Kidney (tissue), 14 donors: ENCODE measurements around the gene ZFPM1. TPM values are rescaled to one million over a fixed set of nuclear protein-coding genes. Genes with fewer than 3 reads are reported as not detected.

Experiments used
- DNase-seq, 5 donors: peaks; one replicate each; pipeline ENCODE4 v3.0.0-alpha.2; 2013 to 2020
- FAIRE-seq: peaks from 2 replicates; lab custom pipeline; 2012; peaks lifted over from hg19 to GRCh38; lab: Jason Lieb, UNC
- H3K27ac ChIP-seq, 2 donors: one replicate each; pipeline ENCODE4 v1.7.0; 2013; ENCODE audit warnings: low read depth in 2 of 2, low read length in 2 of 2, inconsistent platforms in 1 of 2
- H3K27me3 ChIP-seq: one replicate; pipeline ENCODE4 v1.7.1; 2013; ENCODE audit warnings: low read length, inconsistent platforms; ENCODE audit not compliant: control insufficient read depth, insufficient read depth
- H3K36me3 ChIP-seq, 3 donors: one replicate each; pipeline versions ENCODE4 v1.7.0 to v1.7.1; 2013; ENCODE audit warnings: low read length in 3 of 3, control low read depth in 1 of 3, inconsistent platforms in 1 of 3; ENCODE audit not compliant: insufficient read depth in 3 of 3, control insufficient read depth in 2 of 3
- H3K4me1 ChIP-seq, 3 donors: one replicate each; pipeline versions ENCODE4 v1.7.0 to v1.7.1; 2013; ENCODE audit warnings: low read length in 3 of 3, inconsistent platforms in 1 of 3, low read depth in 1 of 3; ENCODE audit not compliant: control insufficient read depth in 2 of 3, insufficient read depth in 2 of 3
- H3K4me3 ChIP-seq, 3 donors: one replicate each; pipeline versions ENCODE4 v1.7.0 to v1.8.1; 2013; ENCODE audit warnings: low read length in 3 of 3, control low read depth in 1 of 3, inconsistent platforms in 1 of 3
- H3K9ac ChIP-seq, 3 donors: one replicate each; pipeline versions ENCODE4 v1.7.0 to v1.7.1; 2013; ENCODE audit warnings: low read length in 3 of 3, control low read depth in 1 of 3, inconsistent platforms in 1 of 3
- H3K9me3 ChIP-seq, 3 donors: one replicate each; pipeline versions ENCODE4 v1.7.0 to v1.7.1; 2013; ENCODE audit warnings: low read length in 3 of 3, control low read depth in 1 of 3, inconsistent platforms in 1 of 3; ENCODE audit not compliant: control insufficient read depth in 2 of 3, insufficient read depth in 1 of 3
- intact Hi-C: fragments of 100-400 bp; cut with DNase I; formaldehyde crosslinking; loops from one replicate; pipeline ENCODE4 v1.11.1; 2022
- polyA plus RNA-seq: library from polyadenylated mRNA; stranded (reverse); fragments of 350-450 nt; fragmentation: Illumina TruSeq; extraction: RNeasy Lipid Tissue Mini Kit (QIAGEN cat#74804); gene quantifications from one replicate; pipeline ENCODE4 v1.2.3, GENCODE V29; 2014; ENCODE audit warnings: low read depth, low replicate concordance; ENCODE audit not compliant: insufficient read depth
- total RNA-seq: library from RNA; stranded (reverse); fragmentation: NEBNext Ultra II Directional; extraction: Animal tissue kit (Norgen Biotek cat#: 25700); gene quantifications from one replicate; pipeline ENCODE4 v1.2.1, GENCODE V29; 2021
- TF ChIP-seq, protein P1 (sequence below): IDR thresholded peaks from 3 replicates; pipeline ENCODE4 v1.5.1; 2012; ENCODE audit warnings: mild to moderate bottlenecking, moderate library complexity, borderline replicate concordance; ENCODE audit not compliant: insufficient read depth; ENCODE audit errors: extremely low read depth
- donor health status: control.
- donor health status: control.
- donor health status: control.
- donor health status: control.
- donor health status: control.
- donor health status: DM: yes; HTN: yes; CAD: no.
- donor health status: Normal renal cell carcinoma (clear cell type).

Gene ZFPM1
- total and polyA plus RNA-seq, 2 donors from 2014 or later = 1.9 to 9.2 TPM

DNA sequence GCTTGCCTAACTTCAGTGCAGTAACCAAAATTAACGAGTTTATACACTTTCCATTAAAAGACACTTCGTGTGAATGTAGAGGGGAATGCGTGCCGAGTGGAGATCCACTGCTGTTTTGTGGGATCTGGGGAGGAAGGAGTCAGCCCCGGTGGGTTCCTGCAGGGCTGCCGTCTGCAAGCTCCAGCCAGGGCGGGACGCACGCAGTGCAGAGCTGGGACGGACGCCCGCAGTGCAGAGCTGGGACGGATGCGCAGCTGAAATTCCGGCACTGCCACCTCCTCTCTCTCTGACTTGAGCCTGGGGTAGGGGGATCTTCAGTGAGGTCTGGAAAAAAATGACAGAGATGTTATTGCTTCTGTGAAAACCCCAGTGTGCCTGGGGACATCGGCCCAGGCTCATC, 100.7 kb downstream of the ZFPM1 start:
- Histone ChIP-seq H3K27ac (no peak overlapping the region), H3K27me3 (no peaks in the 10 kb centered on the region), H3K4me3 (no peak overlapping the region), H3K36me3 (no peaks in the 10 kb centered on the region), H3K4me1 (peaks cover 0 to 2% (median 0%) of the 10 kb centered on the region in 3 donors), H3K9ac (no peak overlapping the region), H3K9me3 (no peaks in the 10 kb centered on the region)
- DNase-seq (no peak), FAIRE-seq (no peak)
- TF ChIP-seq, protein P1, sequence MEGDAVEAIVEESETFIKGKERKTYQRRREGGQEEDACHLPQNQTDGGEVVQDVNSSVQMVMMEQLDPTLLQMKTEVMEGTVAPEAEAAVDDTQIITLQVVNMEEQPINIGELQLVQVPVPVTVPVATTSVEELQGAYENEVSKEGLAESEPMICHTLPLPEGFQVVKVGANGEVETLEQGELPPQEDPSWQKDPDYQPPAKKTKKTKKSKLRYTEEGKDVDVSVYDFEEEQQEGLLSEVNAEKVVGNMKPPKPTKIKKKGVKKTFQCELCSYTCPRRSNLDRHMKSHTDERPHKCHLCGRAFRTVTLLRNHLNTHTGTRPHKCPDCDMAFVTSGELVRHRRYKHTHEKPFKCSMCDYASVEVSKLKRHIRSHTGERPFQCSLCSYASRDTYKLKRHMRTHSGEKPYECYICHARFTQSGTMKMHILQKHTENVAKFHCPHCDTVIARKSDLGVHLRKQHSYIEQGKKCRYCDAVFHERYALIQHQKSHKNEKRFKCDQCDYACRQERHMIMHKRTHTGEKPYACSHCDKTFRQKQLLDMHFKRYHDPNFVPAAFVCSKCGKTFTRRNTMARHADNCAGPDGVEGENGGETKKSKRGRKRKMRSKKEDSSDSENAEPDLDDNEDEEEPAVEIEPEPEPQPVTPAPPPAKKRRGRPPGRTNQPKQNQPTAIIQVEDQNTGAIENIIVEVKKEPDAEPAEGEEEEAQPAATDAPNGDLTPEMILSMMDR = no peak
- intact Hi-C loops = no loop called here

DNA sequence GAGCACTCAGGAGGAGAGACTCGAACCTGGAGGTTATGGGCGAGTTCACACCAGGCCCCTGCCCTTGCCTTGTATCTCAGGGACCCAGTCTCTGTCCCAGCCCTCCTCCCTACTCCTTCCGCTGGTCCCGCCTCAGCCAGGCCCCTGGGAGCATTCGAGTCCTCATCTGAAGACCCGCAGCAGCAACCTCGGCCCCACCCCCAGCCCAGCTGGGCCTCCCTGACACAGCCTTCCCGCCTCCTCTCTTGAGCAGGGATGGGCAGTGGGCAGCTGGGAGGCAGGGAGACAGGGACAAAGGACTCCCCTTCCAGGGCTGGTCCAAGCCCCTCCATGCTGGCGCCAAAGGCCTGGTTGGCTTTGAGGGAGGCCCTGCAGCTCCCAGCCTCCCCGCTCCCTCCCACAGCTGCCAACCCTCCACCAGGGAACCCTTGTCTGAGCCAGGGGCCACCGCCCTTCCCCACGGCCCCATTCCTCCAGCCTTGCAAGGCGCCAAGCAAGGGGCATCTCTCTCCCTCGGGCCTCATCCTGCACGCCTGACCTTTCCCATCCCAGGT, 101.7 kb downstream of the ZFPM1 start:
- Histone ChIP-seq H3K27me3 (no peaks in the 10 kb centered on the region), H3K9ac (no peak overlapping the region), H3K4me3 (no peak overlapping the region), H3K9me3 (no peaks in the 10 kb centered on the region), H3K36me3 (no peaks in the 10 kb centered on the region), H3K4me1 (peaks cover 0 to 4% (median 0%) of the 10 kb centered on the region in 3 donors), H3K27ac (no peak overlapping the region)
- TF ChIP-seq, protein P1 = no peak
- DNase-seq (no peak), FAIRE-seq (no peak)
- intact Hi-C loops = no loop called here

DNA sequence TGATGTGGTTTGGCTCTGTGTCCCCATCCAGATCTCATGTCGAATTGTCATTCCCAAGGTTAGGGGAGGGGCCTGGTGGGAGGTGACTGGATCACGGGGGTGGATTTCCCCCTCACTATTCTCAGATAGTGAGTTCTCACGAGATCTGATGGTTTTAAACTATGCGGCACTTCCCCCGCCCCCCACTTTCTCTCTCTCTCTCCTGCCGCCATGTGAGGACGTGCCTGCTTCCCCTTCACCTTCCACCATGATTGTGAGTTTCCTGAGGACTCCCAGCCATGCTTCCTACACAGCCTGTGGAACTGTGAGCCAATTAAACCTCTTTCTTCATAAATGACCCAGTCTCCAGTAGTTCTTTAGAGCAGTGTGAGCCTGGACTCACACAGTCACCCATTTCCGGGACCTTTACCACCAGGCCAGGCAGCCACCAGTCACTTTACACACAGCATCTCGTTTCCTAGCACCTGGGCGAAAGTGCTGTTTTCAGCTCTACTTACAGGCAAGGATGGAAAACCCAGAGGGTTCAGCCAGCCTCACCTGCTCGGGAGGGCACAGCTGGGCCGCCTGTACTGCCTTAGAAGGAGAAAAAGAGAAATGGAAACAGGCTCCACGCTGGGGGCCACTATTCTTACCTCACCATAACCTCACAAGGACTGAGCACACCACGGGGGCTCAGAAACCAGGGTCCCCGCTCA, 103.4 kb downstream of the ZFPM1 start:
- Histone ChIP-seq H3K9me3 (no peaks in the 10 kb centered on the region), H3K4me1 (peaks cover 0 to 4% (median 0%) of the 10 kb centered on the region in 3 donors), H3K36me3 (no peaks in the 10 kb centered on the region), H3K27ac (no peak overlapping the region), H3K9ac (no peak overlapping the region), H3K4me3 (no peak overlapping the region), H3K27me3 (no peaks in the 10 kb centered on the region)
- FAIRE-seq = no peak
- TF ChIP-seq, protein P1 = no peak
- intact Hi-C loops = no loop called here
- no peak for DNase-seq
